ENCODE data around the gene MVD.

Gene MVD

GRCh38 chr16:88662843-88663606 lies at the start of gene MVD:
MVD (minus strand) TSS chr16:88663091; CDS start chr16:88663080, 11 bp downstream.
- peak; percentile 91 for DNase-seq (ENCODE audit: low read depth)

GRCh38 chr16:88712362-88712979 lies 49.6 kb upstream of the MVD start:
- no peak for DNase-seq (ENCODE audit: low read depth)

- no peak for DNase-seq (ENCODE audit: low read depth)
Observed at GRCh38 chr16:88711750-88712340, 49.0 kb upstream of the MVD start.

- no peak for DNase-seq (ENCODE audit: low read depth)
Observed at GRCh38 chr16:88710556-88710955, 47.7 kb upstream of the MVD start.

- no peak for DNase-seq (ENCODE audit: low read depth)
Observed at GRCh38 chr16:88706965-88707826, 44.3 kb upstream of the MVD start.

- peak; percentile 91 for DNase-seq (ENCODE audit: low read depth)
Observed at GRCh38 chr16:88706229-88706964, 43.5 kb upstream of the MVD start, which contains the start of the genes CTU2 and RNF166. CTU2 (plus strand) TSS chr16:88706503; CDS start chr16:88706531, 28 bp downstream. RNF166 (minus strand) TSS chr16:88706408; CDS start chr16:88706325, 83 bp downstream.

GRCh38 chr16:88705801-88706228 lies 42.9 kb upstream of the MVD start:
- no peak for DNase-seq (ENCODE audit: low read depth)

- no peak for DNase-seq (ENCODE audit: low read depth)
Observed at GRCh38 chr16:88705076-88705684, 42.3 kb upstream of the MVD start.

- DNase-seq (ENCODE audit: low read depth), result peak; percentile 77
Observed at GRCh38 chr16:88703486-88704309, 40.8 kb upstream of the MVD start.

- no peak for DNase-seq (ENCODE audit: low read depth)
Observed at GRCh38 chr16:88702371-88703210, 39.7 kb upstream of the MVD start.

- no peak for DNase-seq (ENCODE audit: low read depth)
Observed at GRCh38 chr16:88701581-88702370, 38.9 kb upstream of the MVD start.

GRCh38 chr16:88700636-88701482 lies 38.0 kb upstream of the MVD start:
- peak; percentile 98 for DNase-seq (ENCODE audit: low read depth)

GRCh38 chr16:88700322-88700635 lies 37.4 kb upstream of the MVD start:
- no peak for DNase-seq (ENCODE audit: low read depth)

- no peak for DNase-seq (ENCODE audit: low read depth)
Observed at GRCh38 chr16:88699180-88699579, 36.3 kb upstream of the MVD start.

GRCh38 chr16:88698646-88699045 lies 35.8 kb upstream of the MVD start:
- DNase-seq (ENCODE audit: low read depth), result no peak

GRCh38 chr16:88697831-88698615 lies 35.1 kb upstream of the MVD start:
- DNase-seq (ENCODE audit: low read depth), result no peak
